Thymus (tissue), 11 donors: ENCODE data around the gene CYTH1. TPM values are rescaled to one million over a fixed set of nuclear protein-coding genes. Genes with fewer than 3 reads are reported as not detected.

Experiments used
- DNase-seq, 9 donors: peaks; one replicate each; pipeline ENCODE4 v3.0.0-alpha.2; 2013; ENCODE audit warnings: low spot score in 9 of 9, low read depth in 6 of 9, missing footprints in 1 of 9
- H3K27ac ChIP-seq, 2 donors: one replicate each; pipeline ENCODE4 v1.5.1; 2013; ENCODE audit warnings: control low read depth in 1 of 2, low read depth in 1 of 2, low read length in 1 of 2, mild to moderate bottlenecking in 1 of 2, moderate library complexity in 1 of 2
- H3K27me3 ChIP-seq, 2 donors: one replicate each; pipeline ENCODE4 v1.5.1; 2013; ENCODE audit warnings: low read length in 1 of 2; ENCODE audit not compliant: control insufficient read depth in 2 of 2, insufficient read depth in 1 of 2
- H3K36me3 ChIP-seq, 2 donors: one replicate each; pipeline ENCODE4 v1.5.1; 2013; ENCODE audit warnings: low read length in 1 of 2, mild to moderate bottlenecking in 1 of 2, moderate library complexity in 1 of 2; ENCODE audit not compliant: control insufficient read depth in 2 of 2, insufficient read depth in 2 of 2
- H3K4me1 ChIP-seq, 2 donors: one replicate each; pipeline ENCODE4 v1.5.1; 2013; ENCODE audit warnings: low read length in 2 of 2; ENCODE audit not compliant: control insufficient read depth in 2 of 2, insufficient read depth in 2 of 2
- H3K4me3 ChIP-seq, 2 donors: one replicate each; pipeline ENCODE4 v1.5.1; 2013; ENCODE audit warnings: low read length in 2 of 2, control low read depth in 1 of 2, mild to moderate bottlenecking in 1 of 2
- H3K9me3 ChIP-seq, 2 donors: one replicate each; pipeline ENCODE4 v1.5.1; 2013; ENCODE audit warnings: low read length in 1 of 2, mild to moderate bottlenecking in 1 of 2; ENCODE audit not compliant: control insufficient read depth in 2 of 2, insufficient read depth in 1 of 2
- WGBS: extraction: QIAGEN DNeasy Blood & Tissue Kit; methylation state at CpG from one replicate; pipeline ENCODE4 v1.1.7; 2013; 5-methylcytosine and 5-hydroxymethylcytosine counted together
- polyA plus RNA-seq: library from polyadenylated mRNA; stranded (reverse); fragments of 200-250 nt; gene quantifications from one replicate; pipeline ENCODE4 v1.2.3, GENCODE V29; 2013
- total RNA-seq: library from RNA; stranded (reverse); fragments of 120-200 nt; gene quantifications from one replicate; pipeline ENCODE4 v1.2.4, GENCODE V29; 2013
- donor health status: healthy.

CYTH1 gene
- total and polyA plus RNA-seq, 2 donors = 39.9 to 91.7 TPM

DNA sequence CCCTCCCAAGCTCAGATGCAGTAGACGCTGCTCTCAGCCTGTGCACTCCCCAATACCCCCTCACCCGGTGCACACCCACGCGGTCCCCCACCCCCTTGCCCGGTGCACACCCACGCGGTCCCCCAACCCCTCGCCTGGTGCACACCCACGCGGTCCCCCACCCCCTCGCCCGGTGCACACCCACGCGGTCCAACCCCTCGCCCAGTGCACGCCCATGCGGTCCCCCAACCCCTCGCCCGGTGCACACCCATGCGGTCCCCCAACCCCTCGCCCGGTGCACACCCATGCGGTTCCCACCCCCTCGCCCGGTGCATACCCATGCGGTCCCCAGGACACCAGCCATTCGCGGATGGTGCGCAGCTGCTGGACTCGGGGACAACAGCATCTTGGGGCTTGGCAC, 19.9 kb upstream of the CYTH1 start:
- H3K9me3 ChIP-seq = peaks cover 0 to 3% of the 10 kb centered on the region in 2 donors
- peaks cover 70 to 84% of the 10 kb centered on the region in 2 donors for H3K36me3 ChIP-seq
- 98% methylated on average over 30 of the region's 30 CpGs for WGBS
- H3K27ac ChIP-seq = no peak overlapping the region
- H3K4me1 ChIP-seq = peaks cover 6 to 18% of the 10 kb centered on the region in 2 donors
- H3K4me3 ChIP-seq = no peak overlapping the region
- DNase-seq = no peak
- H3K27me3 ChIP-seq = no peaks in the 10 kb centered on the region

DNA sequence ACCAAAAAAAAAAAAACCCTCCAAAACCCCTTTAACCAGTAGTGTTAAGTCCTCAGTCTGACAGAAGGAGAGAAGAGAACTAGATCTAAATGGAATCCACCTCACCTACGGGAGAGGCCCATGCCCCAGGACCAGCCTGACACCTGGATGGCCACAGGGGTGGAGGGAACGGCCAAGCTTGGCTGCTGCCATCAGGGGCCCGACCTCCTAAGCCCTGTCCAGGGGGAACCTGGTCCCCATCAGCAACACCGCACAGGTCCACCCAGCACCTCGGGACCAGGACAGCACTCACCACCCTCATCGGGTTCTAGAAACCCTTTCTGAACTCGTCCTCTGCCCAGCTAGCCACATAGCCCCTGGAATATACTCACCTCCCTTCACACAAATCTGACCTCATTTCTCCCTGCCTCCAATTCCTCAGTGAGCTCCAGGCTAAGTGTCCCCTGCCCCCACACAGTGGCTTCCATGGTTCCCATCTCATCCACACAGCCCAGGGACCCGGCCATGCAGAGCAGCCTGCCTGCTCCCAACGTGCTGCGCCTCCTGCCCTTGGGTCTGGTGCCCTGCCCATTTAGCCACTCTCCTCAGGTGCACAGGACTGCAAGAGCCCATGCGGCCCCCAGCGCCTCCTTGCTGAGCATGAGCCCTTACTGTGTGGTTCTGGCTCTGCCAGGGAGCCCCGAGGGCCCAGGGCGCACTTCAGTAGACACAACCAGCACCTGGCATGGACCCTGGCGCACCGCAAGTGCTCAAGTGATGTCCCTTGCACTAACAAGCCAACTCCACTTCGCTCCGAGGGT, 18.3 kb upstream of the CYTH1 start:
- H3K4me1 ChIP-seq = peaks cover 3 to 18% of the 10 kb centered on the region in 2 donors
- no peak overlapping the region for H3K27ac ChIP-seq
- WGBS = 98% methylated on average over 18 of the region's 18 CpGs
- H3K36me3 ChIP-seq = peaks cover 68 to 84% of the 10 kb centered on the region in 2 donors
- peaks cover 0 to under 1% of the 10 kb centered on the region in 2 donors for H3K9me3 ChIP-seq
- no peak for DNase-seq
- no peak overlapping the region for H3K4me3 ChIP-seq
- no peaks in the 10 kb centered on the region for H3K27me3 ChIP-seq

DNA sequence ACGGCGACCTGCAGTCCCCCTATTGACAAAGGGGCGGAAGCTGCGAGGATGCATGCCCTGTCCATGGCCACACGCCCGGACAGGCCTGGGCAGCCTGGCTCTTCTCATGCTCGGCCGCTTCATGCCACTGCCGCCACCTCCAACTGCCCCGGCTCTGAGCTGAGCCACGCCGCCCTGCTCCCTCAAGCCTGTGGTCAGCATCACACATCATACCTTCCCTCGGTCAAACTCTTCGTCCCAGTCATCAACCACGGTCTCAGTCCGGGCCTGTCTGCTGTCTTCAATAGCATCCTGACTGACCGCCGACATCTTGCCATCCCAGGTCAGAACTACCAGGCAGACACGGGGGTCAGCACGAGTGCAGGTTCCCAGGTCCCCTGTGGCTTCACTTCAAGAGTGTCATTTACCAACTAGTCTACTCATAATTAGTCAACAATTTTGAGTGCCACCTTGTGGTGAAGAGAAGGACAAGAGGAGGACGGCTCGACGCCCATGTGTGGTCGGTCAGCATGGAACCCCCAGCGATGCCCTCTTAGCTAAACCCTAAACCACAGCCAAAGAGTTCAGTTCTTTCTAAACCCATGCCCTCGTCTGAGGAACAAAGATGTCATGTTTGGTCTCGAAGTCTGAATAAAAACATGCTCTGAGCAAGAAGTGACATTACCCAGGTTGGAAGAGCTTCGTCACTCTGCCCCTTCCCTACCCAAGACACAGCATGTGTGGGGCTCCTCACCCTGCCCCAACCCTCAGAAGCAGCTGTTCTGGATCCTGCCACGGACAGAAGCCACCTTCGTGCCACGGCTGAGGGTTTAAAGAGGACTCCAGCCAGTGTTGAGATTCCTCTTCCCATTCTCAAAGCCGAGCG, 16.9 kb upstream of the CYTH1 start:
- no peak for DNase-seq
- H3K27me3 ChIP-seq = no peaks in the 10 kb centered on the region
- peaks cover 0 to 5% of the 10 kb centered on the region in 2 donors for H3K9me3 ChIP-seq
- peaks cover 3 to 13% of the 10 kb centered on the region in 2 donors for H3K4me1 ChIP-seq
- WGBS = 97% methylated on average over 33 of the region's 33 CpGs
- H3K4me3 ChIP-seq = no peak overlapping the region
- no peak overlapping the region for H3K27ac ChIP-seq
- H3K36me3 ChIP-seq = peaks cover 74 to 88% of the 10 kb centered on the region in 2 donors

DNA sequence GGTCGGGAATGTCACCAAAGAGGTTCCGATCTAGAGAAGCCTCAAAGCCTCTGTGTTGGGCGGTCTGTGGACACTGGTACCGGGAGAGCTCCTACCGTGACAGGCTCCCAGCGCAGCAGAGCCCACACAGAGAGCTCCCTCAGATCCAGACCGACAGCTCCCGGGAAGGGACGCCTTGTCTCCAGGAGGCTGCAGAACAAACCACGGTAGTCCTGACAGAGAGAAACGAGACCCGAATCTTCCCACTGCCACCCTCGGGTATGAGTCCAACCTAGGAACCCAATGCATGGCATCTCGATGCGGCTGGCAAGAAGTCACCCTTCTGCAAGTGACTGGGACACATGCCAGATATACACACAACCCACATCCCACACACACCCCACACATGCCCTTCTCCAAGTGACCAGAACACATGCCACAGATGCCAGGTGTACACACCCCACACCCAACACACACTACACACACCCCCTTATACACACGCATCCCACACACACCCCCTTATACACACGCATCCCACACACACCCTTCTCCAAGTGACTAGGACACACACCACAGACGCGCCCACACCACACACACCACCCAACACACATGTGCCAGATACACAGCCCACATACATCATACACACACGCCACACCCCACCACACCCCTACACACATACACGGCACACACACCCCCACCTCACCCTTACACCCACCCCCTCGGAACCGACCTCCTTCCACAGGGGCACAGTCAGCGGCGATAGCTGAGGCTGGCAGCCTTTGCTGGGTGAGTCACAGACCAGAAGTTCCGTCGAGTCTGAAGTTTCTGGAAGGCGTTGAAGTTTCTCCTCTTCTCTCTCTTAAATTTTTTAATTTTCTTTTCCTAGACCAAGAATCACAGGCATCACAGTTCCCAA, 15.9 kb upstream of the CYTH1 start:
- Histone ChIP-seq H3K9me3 (peaks cover 0 to 5% of the 10 kb centered on the region in 2 donors), H3K27ac (no peak overlapping the region), H3K27me3 (no peaks in the 10 kb centered on the region), H3K4me3 (no peak overlapping the region), H3K36me3 (peaks cover 72 to 89% of the 10 kb centered on the region in 2 donors), H3K4me1 (peaks cover 0 to 3% of the 10 kb centered on the region in 2 donors)
- WGBS = 95% methylated on average over 28 of the region's 28 CpGs
- DNase-seq = no peak

DNA sequence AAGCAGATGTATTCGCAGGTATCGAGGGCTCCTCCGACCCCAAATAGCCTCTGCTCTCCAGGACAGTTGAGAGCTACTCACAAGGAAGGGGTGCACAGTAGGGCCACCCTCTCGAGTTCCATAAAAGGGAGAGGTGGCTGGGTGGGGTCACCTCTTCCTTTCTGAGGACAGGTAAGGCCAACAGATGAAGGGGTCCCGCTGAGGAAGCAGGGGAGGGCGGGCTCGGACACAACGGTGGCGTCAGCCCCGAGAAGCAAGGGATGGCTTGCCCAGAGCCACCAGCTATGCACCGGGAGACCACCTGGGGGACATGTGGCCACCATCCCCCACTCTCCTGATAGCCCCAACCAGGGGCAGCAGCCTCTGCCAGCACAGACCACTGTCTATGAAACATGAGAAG, 15.1 kb upstream of the CYTH1 start:
- DNase-seq = no peak
- Histone ChIP-seq H3K4me1 (no peaks in the 10 kb centered on the region), H3K4me3 (no peak overlapping the region), H3K36me3 (peaks cover 67 to 82% of the 10 kb centered on the region in 2 donors), H3K9me3 (peaks cover 0 to 5% of the 10 kb centered on the region in 2 donors), H3K27ac (no peak overlapping the region), H3K27me3 (no peaks in the 10 kb centered on the region)
- WGBS = 97% methylated on average over 11 of the region's 11 CpGs

DNA sequence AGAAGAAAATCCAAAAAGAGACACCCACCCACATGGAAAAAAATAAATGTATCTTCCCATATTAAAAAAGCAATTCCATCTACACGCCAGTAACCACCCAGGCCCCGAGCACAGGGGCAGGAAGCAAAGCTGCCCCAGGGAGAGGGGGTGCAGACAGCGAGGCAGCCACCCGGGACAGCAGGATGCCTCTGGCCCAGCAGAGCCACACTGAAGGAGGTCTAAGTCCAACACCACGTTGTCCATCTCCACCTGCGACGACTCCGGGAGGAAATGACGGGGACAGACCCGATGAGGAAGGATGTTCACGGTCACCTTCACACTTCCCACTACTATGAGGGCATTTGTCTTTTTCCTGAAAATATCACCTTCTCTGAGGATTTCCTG, 14.4 kb upstream of the CYTH1 start:
- H3K36me3 ChIP-seq = peaks cover 71 to 85% of the 10 kb centered on the region in 2 donors
- H3K27ac ChIP-seq = no peak overlapping the region

DNA sequence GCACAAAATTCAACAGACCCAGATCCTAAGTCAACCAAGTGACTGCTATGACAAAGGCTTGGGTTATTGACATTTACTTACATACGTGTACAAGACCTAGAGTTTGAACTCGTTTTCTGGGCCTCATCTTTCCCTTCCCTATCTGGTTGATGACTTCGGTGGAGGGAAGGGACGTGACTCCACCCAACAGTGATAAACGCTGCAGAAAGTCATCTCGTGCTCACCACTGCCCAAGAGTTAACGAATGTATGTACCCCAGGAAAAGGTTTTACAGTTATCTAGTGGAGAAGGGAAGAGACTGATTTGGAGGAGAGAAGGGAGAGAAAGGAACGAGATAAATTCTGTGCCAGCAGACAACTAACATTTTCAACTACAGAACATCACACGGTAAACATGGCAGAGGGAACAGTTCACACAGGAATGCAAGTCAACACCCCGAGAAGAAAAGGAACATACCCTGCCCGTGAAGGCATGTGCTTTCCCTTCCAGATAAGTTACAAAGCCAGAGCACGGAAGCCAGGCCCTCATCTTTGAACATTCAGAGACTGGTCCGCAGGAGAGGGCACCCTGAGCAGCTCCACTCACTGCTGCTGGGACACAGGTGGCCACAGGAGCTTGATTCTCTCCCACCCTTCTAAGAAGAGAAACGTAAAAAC, 13.9 kb upstream of the CYTH1 start:
- DNase-seq = no peak
- Histone ChIP-seq H3K27ac (no peak overlapping the region), H3K4me3 (no peak overlapping the region), H3K9me3 (peaks cover 0 to 5% of the 10 kb centered on the region in 2 donors), H3K27me3 (no peaks in the 10 kb centered on the region), H3K4me1 (no peaks in the 10 kb centered on the region), H3K36me3 (peaks cover 71 to 84% of the 10 kb centered on the region in 2 donors)
- WGBS = 96% methylated on average over 14 of the region's 14 CpGs

More for the DNA sequence above, 14.4 kb upstream of the CYTH1 start:
- no peak overlapping the region for H3K4me3 ChIP-seq
- H3K4me1 ChIP-seq = no peaks in the 10 kb centered on the region
- peaks cover 0 to 5% of the 10 kb centered on the region in 2 donors for H3K9me3 ChIP-seq
- 93% methylated on average over 11 of the region's 11 CpGs for WGBS
- no peak for DNase-seq
- no peaks in the 10 kb centered on the region for H3K27me3 ChIP-seq

DNA sequence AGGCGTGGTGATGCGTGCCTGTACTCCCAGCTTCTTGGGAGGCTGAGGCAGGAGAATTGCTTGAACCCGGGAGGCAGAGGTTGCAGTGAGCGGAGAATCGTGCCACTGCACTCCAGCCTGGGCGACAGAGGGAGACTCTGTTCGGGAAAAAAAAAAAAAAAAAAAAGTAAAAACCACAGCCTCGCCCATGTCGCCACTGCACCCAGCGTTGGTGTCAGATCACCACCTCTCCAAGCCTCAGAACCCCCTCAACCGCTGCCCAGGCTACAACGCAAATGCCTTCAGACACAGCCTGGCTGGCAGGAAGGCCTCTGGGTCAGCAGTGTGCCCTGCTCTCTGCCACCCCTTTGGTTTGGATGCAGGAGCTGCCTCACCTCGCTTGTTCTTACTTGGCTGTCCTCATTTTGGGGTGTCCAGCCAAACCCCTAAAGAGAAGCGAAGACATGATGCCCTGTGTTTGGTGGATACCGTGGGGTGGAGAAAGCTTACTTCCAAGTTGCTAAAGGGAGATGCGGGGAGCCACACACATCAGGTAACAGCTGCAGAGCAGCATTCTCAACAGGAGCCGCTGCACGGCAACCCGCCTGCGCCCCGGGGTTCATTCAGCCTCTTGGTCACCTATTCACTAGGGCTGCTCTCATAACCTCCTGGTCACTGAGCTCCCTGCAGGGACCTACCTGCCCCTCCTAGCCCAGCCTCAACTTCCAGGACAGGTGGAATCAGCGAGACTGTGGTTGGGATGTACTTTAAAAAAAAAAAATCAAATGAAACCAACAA, 13.0 kb upstream of the CYTH1 start:
- no peak for DNase-seq
- Histone ChIP-seq H3K4me1 (no peaks in the 10 kb centered on the region), H3K9me3 (peaks cover 0 to 5% of the 10 kb centered on the region in 2 donors), H3K27ac (no peak overlapping the region), H3K4me3 (no peak overlapping the region), H3K27me3 (no peaks in the 10 kb centered on the region), H3K36me3 (peaks cover 66 to 82% of the 10 kb centered on the region in 2 donors)
- WGBS = 97% methylated on average over 22 of the region's 22 CpGs
